Kidney (tissue), 14 donors: ENCODE results near the gene KCNG2. TPM values are rescaled to one million over a fixed set of nuclear protein-coding genes. Genes with fewer than 3 reads are reported as not detected.

ENCODE experiments used
- DNase-seq, 5 donors: peaks; one replicate each; pipeline ENCODE4 v3.0.0-alpha.2; 2013 to 2020
- FAIRE-seq: peaks from 2 replicates; lab custom pipeline; 2012; peaks lifted over from hg19 to GRCh38; lab: Jason Lieb, UNC
- H3K27ac ChIP-seq, 2 donors: one replicate each; pipeline ENCODE4 v1.7.0; 2013; ENCODE audit warnings: low read depth in 2 of 2, low read length in 2 of 2, inconsistent platforms in 1 of 2
- H3K27me3 ChIP-seq: one replicate; pipeline ENCODE4 v1.7.1; 2013; ENCODE audit warnings: low read length, inconsistent platforms; ENCODE audit not compliant: control insufficient read depth, insufficient read depth
- H3K36me3 ChIP-seq, 3 donors: one replicate each; pipeline versions ENCODE4 v1.7.0 to v1.7.1; 2013; ENCODE audit warnings: low read length in 3 of 3, control low read depth in 1 of 3, inconsistent platforms in 1 of 3; ENCODE audit not compliant: insufficient read depth in 3 of 3, control insufficient read depth in 2 of 3
- H3K4me1 ChIP-seq, 3 donors: one replicate each; pipeline versions ENCODE4 v1.7.0 to v1.7.1; 2013; ENCODE audit warnings: low read length in 3 of 3, inconsistent platforms in 1 of 3, low read depth in 1 of 3; ENCODE audit not compliant: control insufficient read depth in 2 of 3, insufficient read depth in 2 of 3
- H3K4me3 ChIP-seq, 3 donors: one replicate each; pipeline versions ENCODE4 v1.7.0 to v1.8.1; 2013; ENCODE audit warnings: low read length in 3 of 3, control low read depth in 1 of 3, inconsistent platforms in 1 of 3
- H3K9ac ChIP-seq, 3 donors: one replicate each; pipeline versions ENCODE4 v1.7.0 to v1.7.1; 2013; ENCODE audit warnings: low read length in 3 of 3, control low read depth in 1 of 3, inconsistent platforms in 1 of 3
- H3K9me3 ChIP-seq, 3 donors: one replicate each; pipeline versions ENCODE4 v1.7.0 to v1.7.1; 2013; ENCODE audit warnings: low read length in 3 of 3, control low read depth in 1 of 3, inconsistent platforms in 1 of 3; ENCODE audit not compliant: control insufficient read depth in 2 of 3, insufficient read depth in 1 of 3
- intact Hi-C: fragments of 100-400 bp; cut with DNase I; formaldehyde crosslinking; loops from one replicate; pipeline ENCODE4 v1.11.1; 2022
- polyA plus RNA-seq: library from polyadenylated mRNA; stranded (reverse); fragments of 350-450 nt; fragmentation: Illumina TruSeq; extraction: RNeasy Lipid Tissue Mini Kit (QIAGEN cat#74804); gene quantifications from one replicate; pipeline ENCODE4 v1.2.3, GENCODE V29; 2014; ENCODE audit warnings: low read depth, low replicate concordance; ENCODE audit not compliant: insufficient read depth
- total RNA-seq: library from RNA; stranded (reverse); fragmentation: NEBNext Ultra II Directional; extraction: Animal tissue kit (Norgen Biotek cat#: 25700); gene quantifications from one replicate; pipeline ENCODE4 v1.2.1, GENCODE V29; 2021
- TF ChIP-seq, protein P1 (sequence below): IDR thresholded peaks from 3 replicates; pipeline ENCODE4 v1.5.1; 2012; ENCODE audit warnings: mild to moderate bottlenecking, moderate library complexity, borderline replicate concordance; ENCODE audit not compliant: insufficient read depth; ENCODE audit errors: extremely low read depth
- donor health status: control.
- donor health status: control.
- donor health status: control.
- donor health status: control.
- donor health status: control.
- donor health status: DM: yes; HTN: yes; CAD: no.
- donor health status: Normal renal cell carcinoma (clear cell type).

KCNG2 gene
- total and polyA plus RNA-seq, 2 donors from 2014 or later, result 0.76 TPM; not detected in 1

DNA sequence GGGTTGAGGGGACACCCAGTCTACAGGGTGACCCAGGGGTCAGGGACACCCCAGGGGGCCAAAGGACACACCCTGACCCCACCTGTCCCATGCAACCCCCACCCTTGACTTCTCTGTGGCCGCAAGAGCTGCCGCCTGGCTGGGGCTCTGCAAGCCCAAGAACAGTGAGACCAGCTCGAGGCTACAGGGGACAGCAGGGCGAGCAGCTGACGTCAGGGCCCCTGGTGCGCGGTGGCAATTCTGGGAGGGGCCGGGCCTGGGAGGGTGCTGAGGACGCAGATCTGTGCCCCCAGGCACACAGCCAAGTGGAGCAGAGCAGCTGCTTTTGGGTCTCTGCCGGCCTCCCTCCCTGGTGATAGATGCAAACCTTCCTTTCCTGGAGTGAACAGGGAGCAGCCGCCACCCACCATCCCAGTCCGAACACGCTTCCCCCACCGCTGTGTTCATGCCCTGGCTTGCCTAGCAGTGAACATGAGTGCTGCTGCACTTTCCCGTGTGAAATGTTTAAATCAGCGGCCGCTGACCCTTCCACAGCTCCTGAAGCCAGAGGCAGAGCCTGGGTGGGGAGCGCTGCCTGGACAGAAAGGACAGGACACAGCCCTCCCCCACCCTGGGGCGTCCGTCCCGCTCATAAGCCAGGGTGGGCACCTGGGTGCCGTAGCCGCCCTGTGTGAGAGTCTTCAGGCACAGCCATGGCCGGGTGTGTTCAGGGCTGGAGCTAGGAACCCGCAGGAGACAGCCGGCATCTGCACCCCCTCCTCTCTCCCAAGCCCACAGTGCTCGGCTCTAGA is 106.8 kb downstream of the KCNG2 start:
- DNase-seq (peak in 2 of 5 donors; percentile 6 to 31), FAIRE-seq (no peak)
- Histone ChIP-seq H3K4me3 (no peak overlapping the region), H3K9ac (no peak overlapping the region), H3K27ac (no peak overlapping the region), H3K36me3 (peaks cover 0 to 9% (median 3%) of the 10 kb centered on the region in 3 donors), H3K9me3 (no peaks in the 10 kb centered on the region), H3K27me3 (no peaks in the 10 kb centered on the region), H3K4me1 (no peaks in the 10 kb centered on the region)
- intact Hi-C loops, result no loop called here
- TF ChIP-seq, protein P1, sequence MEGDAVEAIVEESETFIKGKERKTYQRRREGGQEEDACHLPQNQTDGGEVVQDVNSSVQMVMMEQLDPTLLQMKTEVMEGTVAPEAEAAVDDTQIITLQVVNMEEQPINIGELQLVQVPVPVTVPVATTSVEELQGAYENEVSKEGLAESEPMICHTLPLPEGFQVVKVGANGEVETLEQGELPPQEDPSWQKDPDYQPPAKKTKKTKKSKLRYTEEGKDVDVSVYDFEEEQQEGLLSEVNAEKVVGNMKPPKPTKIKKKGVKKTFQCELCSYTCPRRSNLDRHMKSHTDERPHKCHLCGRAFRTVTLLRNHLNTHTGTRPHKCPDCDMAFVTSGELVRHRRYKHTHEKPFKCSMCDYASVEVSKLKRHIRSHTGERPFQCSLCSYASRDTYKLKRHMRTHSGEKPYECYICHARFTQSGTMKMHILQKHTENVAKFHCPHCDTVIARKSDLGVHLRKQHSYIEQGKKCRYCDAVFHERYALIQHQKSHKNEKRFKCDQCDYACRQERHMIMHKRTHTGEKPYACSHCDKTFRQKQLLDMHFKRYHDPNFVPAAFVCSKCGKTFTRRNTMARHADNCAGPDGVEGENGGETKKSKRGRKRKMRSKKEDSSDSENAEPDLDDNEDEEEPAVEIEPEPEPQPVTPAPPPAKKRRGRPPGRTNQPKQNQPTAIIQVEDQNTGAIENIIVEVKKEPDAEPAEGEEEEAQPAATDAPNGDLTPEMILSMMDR, result no peak

DNA sequence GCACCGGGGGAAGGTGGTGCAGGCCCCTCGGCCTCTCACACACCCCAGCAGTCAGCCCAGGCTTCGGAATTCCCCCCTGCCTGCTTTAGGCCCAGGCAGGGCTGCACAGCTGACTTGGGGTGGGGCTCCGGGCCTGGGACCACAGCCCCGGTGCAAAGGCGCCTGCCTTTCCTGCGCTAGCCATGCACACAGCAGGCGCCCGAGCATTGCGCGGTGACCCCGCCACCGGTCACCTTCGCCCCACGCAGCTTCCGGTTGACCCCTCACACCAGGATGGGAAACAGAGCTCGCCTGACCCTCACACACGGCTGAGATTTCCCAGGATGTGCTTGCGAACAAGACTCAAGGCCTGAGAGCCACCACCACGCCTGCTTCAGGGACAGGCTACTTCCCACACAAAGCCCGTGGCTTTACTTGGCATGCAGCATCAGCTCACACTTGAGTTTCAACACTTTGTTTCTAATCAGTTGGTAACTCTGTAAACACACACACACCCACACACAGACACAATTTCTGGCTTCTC is 107.7 kb downstream of the KCNG2 start:
- FAIRE-seq, result no peak

DNA sequence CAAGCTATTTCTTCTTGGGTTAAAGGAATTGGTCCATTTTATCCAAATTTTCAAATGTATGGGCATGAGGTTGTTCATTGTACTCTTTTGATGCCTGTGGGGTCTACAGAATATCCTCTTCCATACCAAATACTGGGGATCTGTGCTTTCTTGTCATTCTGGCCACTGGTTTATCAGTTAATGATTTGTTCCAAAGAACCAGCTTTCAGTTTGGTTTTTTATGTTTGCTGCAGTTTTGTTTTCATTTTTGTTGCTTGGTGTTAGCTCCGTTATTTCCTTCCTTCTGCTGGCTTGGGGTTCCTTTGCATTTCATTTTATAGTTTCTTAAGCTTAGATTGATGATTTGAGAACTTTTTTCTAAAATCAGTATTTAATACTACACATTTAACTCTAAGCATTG is 108.3 kb downstream of the KCNG2 start:
- TF ChIP-seq, protein P1, result no peak
- Histone ChIP-seq H3K4me3 (no peak overlapping the region), H3K27me3 (no peaks in the 10 kb centered on the region), H3K27ac (no peak overlapping the region), H3K9ac (no peak overlapping the region), H3K4me1 (no peaks in the 10 kb centered on the region), H3K9me3 (no peaks in the 10 kb centered on the region), H3K36me3 (peaks cover 0 to 9% (median 3%) of the 10 kb centered on the region in 3 donors)
- no peak for DNase-seq
- no peak for FAIRE-seq
- intact Hi-C loops, result no loop called here

More for the DNA sequence above, 107.7 kb downstream of the KCNG2 start:
- Histone ChIP-seq H3K9me3 (no peaks in the 10 kb centered on the region), H3K27me3 (no peaks in the 10 kb centered on the region), H3K9ac (no peak overlapping the region), H3K27ac (no peak overlapping the region), H3K36me3 (peaks cover 0 to 9% (median 3%) of the 10 kb centered on the region in 3 donors), H3K4me3 (no peak overlapping the region), H3K4me1 (no peaks in the 10 kb centered on the region)
- intact Hi-C loops, result no loop called here
- TF ChIP-seq, protein P1, result no peak
- DNase-seq, result peak in 1 of 5 donors; percentile 41
